Measurements from ENCODE around the gene GLT8D2. TPM values are rescaled to one million over a fixed set of nuclear protein-coding genes. Genes with fewer than 3 reads are reported as not detected.
A peak's percentile ranks its signal among the peaks of the same experiment; 100 is the strongest.

The GLT8D2 gene
- total and polyA plus RNA-seq, 2 donors (not counting 3 experiments of a cell fraction or from before 2014, with no cell fraction given) = 1.7 to 2.6 TPM

DNA sequence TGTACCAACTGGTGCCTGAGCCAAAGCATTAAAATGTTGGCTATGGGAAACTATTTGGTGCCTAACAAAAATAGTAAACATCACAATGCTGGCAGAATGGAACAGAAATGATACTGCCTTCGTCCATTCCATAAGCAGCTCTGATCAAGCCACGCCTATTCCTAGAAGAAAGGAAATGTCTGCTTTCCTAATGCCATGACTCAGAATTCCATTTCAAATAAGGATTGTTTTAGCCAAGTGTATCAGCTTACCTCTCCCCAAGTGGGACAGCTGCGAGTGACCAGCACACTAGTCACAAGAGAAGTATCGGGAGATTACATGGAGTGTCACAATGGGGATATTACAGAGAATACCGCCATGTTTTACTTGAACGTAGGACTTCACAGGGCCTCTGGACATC is 38.7 kb downstream of the GLT8D2 start:
- POLR2A ChIA-PET = interaction anchor here (0.9 kb wide), 1 partner anchor 46 kb away, joined by 4 read pairs; the partner anchor contains the start of gene TDG
- H3K4me1 ChIP-seq (ENCODE audit: control insufficient read depth, extremely low read depth, insufficient read depth, low read length) = peaks cover 23% of the 10 kb centered on the region
- no peaks in the 10 kb centered on the region for H3K9me1 ChIP-seq (replicated peaks; ENCODE audit: control insufficient read depth, extremely low read depth, insufficient read depth, low read length)
- DNase-seq (ENCODE audit: low read depth, low spot score) (peak; percentile 93), FAIRE-seq (peak; percentile 92)
- no peaks in the 10 kb centered on the region for H3K36me3 ChIP-seq (ENCODE audit: control insufficient read depth in 2 of 2, extremely low read depth in 1 of 2, insufficient read depth in 2 of 2, low read length in 2 of 2)
- TF ChIP-seq JUN (IDR thresholded peaks at IDR 0.05; ENCODE audit: borderline replicate concordance, insufficient read depth, insufficient read length, low read depth) (peak; percentile 84), FOS (IDR thresholded peaks at IDR 0.05; ENCODE audit: borderline replicate concordance, insufficient read depth, low read length) (peak; percentile 87), POLR2A (IDR thresholded peaks at IDR 0.05; ENCODE audit: low read depth, low read length) (no peak), POLR2AphosphoS5 (IDR thresholded peaks at IDR 0.05; ENCODE audit: insufficient read depth, low read depth, low read length) (peak; percentile 22), GATA2 (IDR thresholded peaks at IDR 0.05; ENCODE audit: insufficient read depth, insufficient read length, low read depth, low read length) (no peak), EZH2 (IDR thresholded peaks at IDR 0.05; ENCODE audit: borderline replicate concordance, low read depth, low read length, severe bottlenecking) (no peak), MYC (IDR thresholded peaks at IDR 0.05; ENCODE audit: low read depth, low read length) (no peak)
- TF ChIP-seq, protein P1, sequence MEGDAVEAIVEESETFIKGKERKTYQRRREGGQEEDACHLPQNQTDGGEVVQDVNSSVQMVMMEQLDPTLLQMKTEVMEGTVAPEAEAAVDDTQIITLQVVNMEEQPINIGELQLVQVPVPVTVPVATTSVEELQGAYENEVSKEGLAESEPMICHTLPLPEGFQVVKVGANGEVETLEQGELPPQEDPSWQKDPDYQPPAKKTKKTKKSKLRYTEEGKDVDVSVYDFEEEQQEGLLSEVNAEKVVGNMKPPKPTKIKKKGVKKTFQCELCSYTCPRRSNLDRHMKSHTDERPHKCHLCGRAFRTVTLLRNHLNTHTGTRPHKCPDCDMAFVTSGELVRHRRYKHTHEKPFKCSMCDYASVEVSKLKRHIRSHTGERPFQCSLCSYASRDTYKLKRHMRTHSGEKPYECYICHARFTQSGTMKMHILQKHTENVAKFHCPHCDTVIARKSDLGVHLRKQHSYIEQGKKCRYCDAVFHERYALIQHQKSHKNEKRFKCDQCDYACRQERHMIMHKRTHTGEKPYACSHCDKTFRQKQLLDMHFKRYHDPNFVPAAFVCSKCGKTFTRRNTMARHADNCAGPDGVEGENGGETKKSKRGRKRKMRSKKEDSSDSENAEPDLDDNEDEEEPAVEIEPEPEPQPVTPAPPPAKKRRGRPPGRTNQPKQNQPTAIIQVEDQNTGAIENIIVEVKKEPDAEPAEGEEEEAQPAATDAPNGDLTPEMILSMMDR (IDR thresholded peaks at IDR 0.05; ENCODE audit: extremely low read depth in 1 of 2, insufficient read depth in 1 of 2, low read depth in 1 of 2, low read length in 2 of 2) = no peak
- TF ChIP-seq, protein P2, sequence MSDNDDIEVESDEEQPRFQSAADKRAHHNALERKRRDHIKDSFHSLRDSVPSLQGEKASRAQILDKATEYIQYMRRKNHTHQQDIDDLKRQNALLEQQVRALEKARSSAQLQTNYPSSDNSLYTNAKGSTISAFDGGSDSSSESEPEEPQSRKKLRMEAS (IDR thresholded peaks at IDR 0.05; ENCODE audit: insufficient read depth, insufficient read length) = no peak
- H3K4me2 ChIP-seq (ENCODE audit: insufficient read depth, low read length) = peak overlapping the region; percentile 76
- no peaks in the 10 kb centered on the region for H4K20me1 ChIP-seq (replicated peaks; ENCODE audit: control insufficient read depth, extremely low read depth, insufficient read depth, low read length)
- peak overlapping the region; percentile 65 for H3K27ac ChIP-seq (ENCODE audit: insufficient read depth, low read depth, low read length)
- H3K79me2 ChIP-seq (ENCODE audit: control insufficient read depth, insufficient read depth, low read length) = no peaks in the 10 kb centered on the region
- H3K4me3 ChIP-seq (replicated peaks in 1 of 3; ENCODE audit: insufficient read depth in 1 of 3, low read depth in 1 of 3, low read length in 3 of 3) = no peak overlapping the region
- H3K9ac ChIP-seq (replicated peaks; ENCODE audit: extremely low read depth, insufficient read depth, low read length) = no peak overlapping the region
- dilution Hi-C loops (cut with MboI; ENCODE audit: extremely low pct_ligation_motif_present, low sequenced_read_pairs) = no loop called here
- H2AFZ ChIP-seq (ENCODE audit: low read depth, low read length) = peak overlapping the region; percentile 69
- BruUV-seq (replicated peaks) = no TSS peak
- no peaks in the 10 kb centered on the region for H3K9me3 ChIP-seq (replicated peaks; ENCODE audit: control insufficient read depth, insufficient read depth, low read length)
- CTCF ChIA-PET = interaction anchor here (1.0 kb wide), 1 partner anchor 14 kb away, joined by 4 read pairs; no protein-coding TSS in a partner anchor
- intact Hi-C loops (cut with micrococcal nuclease) = no loop called here
- no peaks in the 10 kb centered on the region for H3K27me3 ChIP-seq (ENCODE audit: control insufficient read depth in 2 of 2, insufficient read depth in 2 of 2, low read length in 2 of 2)

All from endothelial cell of umbilical vein (primary cell).